Astrocyte of the hippocampus (primary cell): ENCODE results near the gene IFNG.

ENCODE experiments used
- DNase-seq: peaks from one replicate; pipeline ENCODE4 v3.0.0; 2011; ENCODE audit warnings: low read depth, low spot score

Gene IFNG

GRCh38 chr12:68118096-68118755 lies 41.3 kb downstream of the IFNG start:
- no peak for DNase-seq

- DNase-seq: no peak
Observed at GRCh38 chr12:68117661-68118060, 41.9 kb downstream of the IFNG start.

- DNase-seq: no peak
Observed at GRCh38 chr12:68115281-68115680, 44.3 kb downstream of the IFNG start.

- DNase-seq: no peak
Observed at GRCh38 chr12:68114606-68115005, 44.9 kb downstream of the IFNG start.

- DNase-seq: no peak
Observed at GRCh38 chr12:68113644-68114043, 45.9 kb downstream of the IFNG start.

- peak; percentile 33 for DNase-seq
Observed at GRCh38 chr12:68111995-68112394, 47.5 kb downstream of the IFNG start.

- DNase-seq: no peak
Observed at GRCh38 chr12:68109444-68110217, 49.9 kb downstream of the IFNG start.

GRCh38 chr12:68109001-68109400 lies 50.5 kb downstream of the IFNG start:
- no peak for DNase-seq

- no peak for DNase-seq
Observed at GRCh38 chr12:68106660-68107059, 52.9 kb downstream of the IFNG start.

- peak; percentile 90 for DNase-seq
Observed at GRCh38 chr12:68106160-68106559, 53.4 kb downstream of the IFNG start.
